ENCODE results near the gene DDR1. TPM values are rescaled to one million over a fixed set of nuclear protein-coding genes. Genes with fewer than 3 reads are reported as not detected.
"Not testable (repeated sequence)": the region's sequence is repeated elsewhere in the genome, so short reads cannot be mapped to it uniquely, and the experiment has no call there.

The DDR1 gene
- total RNA-seq, 4 donors from 2014 or later, result 2.1 to 74.1 (median 30.3) TPM

DNA sequence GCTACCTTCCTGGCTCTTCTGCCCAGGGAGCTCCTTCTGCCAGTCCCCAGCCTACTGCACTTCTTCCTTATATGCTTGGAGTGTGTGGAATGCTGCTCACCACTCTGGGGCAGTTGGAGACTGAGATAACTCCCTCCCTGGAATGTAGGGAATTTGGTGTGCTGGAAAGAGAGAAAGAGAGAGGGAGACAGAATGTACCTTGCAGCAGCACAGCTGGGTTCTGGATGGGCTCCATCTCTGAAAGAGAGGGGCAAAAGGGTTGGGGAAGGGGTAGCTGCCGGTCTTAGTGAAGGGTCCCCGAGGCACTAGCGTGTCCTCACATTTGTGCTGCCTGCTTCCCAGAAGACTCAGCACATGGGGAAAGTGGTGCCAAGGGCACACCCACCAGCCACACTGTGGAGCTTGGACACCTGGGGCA, 40.2 kb upstream of the DDR1 start:
- intact Hi-C loops (cut with DNase I; ENCODE audit: low total_unique reads), result no loop called here
- no peaks in the 10 kb centered on the region for H3K27me3 ChIP-seq
- no peak for DNase-seq
- TF ChIP-seq, protein P1, sequence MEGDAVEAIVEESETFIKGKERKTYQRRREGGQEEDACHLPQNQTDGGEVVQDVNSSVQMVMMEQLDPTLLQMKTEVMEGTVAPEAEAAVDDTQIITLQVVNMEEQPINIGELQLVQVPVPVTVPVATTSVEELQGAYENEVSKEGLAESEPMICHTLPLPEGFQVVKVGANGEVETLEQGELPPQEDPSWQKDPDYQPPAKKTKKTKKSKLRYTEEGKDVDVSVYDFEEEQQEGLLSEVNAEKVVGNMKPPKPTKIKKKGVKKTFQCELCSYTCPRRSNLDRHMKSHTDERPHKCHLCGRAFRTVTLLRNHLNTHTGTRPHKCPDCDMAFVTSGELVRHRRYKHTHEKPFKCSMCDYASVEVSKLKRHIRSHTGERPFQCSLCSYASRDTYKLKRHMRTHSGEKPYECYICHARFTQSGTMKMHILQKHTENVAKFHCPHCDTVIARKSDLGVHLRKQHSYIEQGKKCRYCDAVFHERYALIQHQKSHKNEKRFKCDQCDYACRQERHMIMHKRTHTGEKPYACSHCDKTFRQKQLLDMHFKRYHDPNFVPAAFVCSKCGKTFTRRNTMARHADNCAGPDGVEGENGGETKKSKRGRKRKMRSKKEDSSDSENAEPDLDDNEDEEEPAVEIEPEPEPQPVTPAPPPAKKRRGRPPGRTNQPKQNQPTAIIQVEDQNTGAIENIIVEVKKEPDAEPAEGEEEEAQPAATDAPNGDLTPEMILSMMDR (IDR thresholded peaks at IDR 0.05), result no peak
- no peak for TF ChIP-seq POLR2A (IDR thresholded peaks at IDR 0.05)
- H3K4me1 ChIP-seq, result peaks cover 0 to 9% of the 10 kb centered on the region in 2 donors
- H3K9me3 ChIP-seq, result no peaks in the 10 kb centered on the region
- no peak overlapping the region for H3K27ac ChIP-seq
- H3K4me3 ChIP-seq, result no peak overlapping the region
- H3K36me3 ChIP-seq, result no peaks in the 10 kb centered on the region

DNA sequence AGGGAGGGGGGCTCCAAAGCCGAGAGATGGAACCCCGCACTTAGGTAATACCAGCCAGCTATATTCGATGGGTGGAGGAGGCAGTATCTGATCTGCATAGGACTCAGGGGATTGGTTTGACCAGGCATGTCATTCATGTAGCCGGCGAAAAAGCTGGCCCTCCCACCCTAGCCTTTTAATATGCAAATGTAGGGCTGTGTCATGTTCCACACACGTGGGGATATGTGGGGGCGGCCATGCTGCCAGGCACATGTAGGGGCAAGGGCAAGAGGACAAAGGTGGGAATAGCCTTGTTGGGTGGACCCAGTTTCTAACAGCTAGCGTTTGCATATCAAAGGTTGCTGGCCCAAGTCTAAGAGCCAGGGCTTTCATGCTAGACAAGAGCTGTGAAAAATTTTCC, 39.1 kb upstream of the DDR1 start:
- Histone ChIP-seq H3K36me3 (no peaks in the 10 kb centered on the region), H3K4me1 (peaks cover 0 to 9% of the 10 kb centered on the region in 2 donors), H3K27me3 (no peaks in the 10 kb centered on the region), H3K9me3 (no peaks in the 10 kb centered on the region), H3K27ac (no peak overlapping the region), H3K4me3 (no peak overlapping the region)
- no peak for TF ChIP-seq POLR2A (IDR thresholded peaks at IDR 0.05)
- TF ChIP-seq, protein P1 (IDR thresholded peaks at IDR 0.05), result no peak
- intact Hi-C loops (cut with DNase I; ENCODE audit: low total_unique reads), result no loop called here
- no peak for DNase-seq

DNA sequence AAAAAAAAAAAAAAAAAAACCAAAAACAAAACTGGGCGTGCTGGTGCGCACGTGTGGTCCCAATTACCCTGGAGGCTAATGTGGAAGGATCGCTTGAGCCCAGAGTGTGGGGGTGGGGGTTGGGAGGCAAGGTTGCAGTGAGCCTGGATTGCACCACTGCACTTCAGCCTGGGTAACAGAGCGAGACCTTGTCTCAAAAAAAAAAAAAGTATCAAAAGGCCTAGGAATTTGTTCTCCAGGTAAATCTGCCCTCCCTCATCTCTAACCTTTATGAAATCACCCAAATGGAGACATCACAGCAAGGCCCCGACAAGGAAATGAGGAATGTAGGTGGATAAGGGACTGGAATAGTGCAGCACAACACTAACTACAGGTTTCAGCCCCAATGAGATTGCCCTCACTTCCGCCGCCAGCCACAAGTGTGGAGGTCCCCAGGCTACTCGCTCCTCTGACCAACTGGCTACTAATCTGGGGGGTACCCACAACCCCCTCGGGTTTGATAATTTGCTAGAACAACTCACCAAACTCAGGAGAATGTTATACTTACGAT, 36.8 kb upstream of the DDR1 start:
- H3K4me1 ChIP-seq, result peaks cover 0 to 6% of the 10 kb centered on the region in 2 donors
- H3K9me3 ChIP-seq, result no peaks in the 10 kb centered on the region
- no peaks in the 10 kb centered on the region for H3K36me3 ChIP-seq
- intact Hi-C loops (cut with DNase I; ENCODE audit: low total_unique reads), result no loop called here
- H3K27ac ChIP-seq, result no peak overlapping the region
- no peak for DNase-seq
- no peak for TF ChIP-seq POLR2A (IDR thresholded peaks at IDR 0.05)
- TF ChIP-seq, protein P1 (IDR thresholded peaks at IDR 0.05), result no peak
- H3K4me3 ChIP-seq, result no peak overlapping the region
- no peaks in the 10 kb centered on the region for H3K27me3 ChIP-seq

DNA sequence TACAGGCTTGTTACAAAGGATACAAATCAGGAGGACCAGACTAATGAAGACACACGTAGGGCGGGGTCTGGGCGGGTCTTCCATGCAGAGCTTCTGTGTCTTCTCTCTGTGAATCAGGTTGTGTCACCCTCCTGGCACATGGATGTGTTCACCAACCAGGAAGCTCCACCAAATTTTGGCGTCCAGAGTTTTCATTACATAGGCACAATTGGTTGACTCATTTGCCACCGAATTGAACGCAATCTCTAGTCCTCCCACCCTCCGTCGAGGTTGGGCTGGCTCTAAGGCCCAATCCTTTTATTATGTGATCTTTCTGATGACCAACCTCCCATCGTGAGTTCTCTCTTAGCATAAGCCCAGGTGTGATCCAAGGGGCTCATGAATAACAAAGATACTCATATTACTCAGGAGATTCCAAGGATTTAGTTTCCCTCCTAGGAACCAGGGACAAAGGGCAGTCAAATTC, 36.3 kb upstream of the DDR1 start:
- intact Hi-C loops (cut with DNase I; ENCODE audit: low total_unique reads), result no loop called here
- H3K9me3 ChIP-seq, result no peaks in the 10 kb centered on the region
- H3K4me3 ChIP-seq, result no peak overlapping the region
- H3K27me3 ChIP-seq, result no peaks in the 10 kb centered on the region
- no peak for DNase-seq
- H3K4me1 ChIP-seq, result peaks cover 0 to 6% of the 10 kb centered on the region in 2 donors
- H3K27ac ChIP-seq, result no peak overlapping the region
- no peaks in the 10 kb centered on the region for H3K36me3 ChIP-seq
- TF ChIP-seq, protein P1 (IDR thresholded peaks at IDR 0.05), result no peak
- TF ChIP-seq POLR2A (IDR thresholded peaks at IDR 0.05), result no peak

DNA sequence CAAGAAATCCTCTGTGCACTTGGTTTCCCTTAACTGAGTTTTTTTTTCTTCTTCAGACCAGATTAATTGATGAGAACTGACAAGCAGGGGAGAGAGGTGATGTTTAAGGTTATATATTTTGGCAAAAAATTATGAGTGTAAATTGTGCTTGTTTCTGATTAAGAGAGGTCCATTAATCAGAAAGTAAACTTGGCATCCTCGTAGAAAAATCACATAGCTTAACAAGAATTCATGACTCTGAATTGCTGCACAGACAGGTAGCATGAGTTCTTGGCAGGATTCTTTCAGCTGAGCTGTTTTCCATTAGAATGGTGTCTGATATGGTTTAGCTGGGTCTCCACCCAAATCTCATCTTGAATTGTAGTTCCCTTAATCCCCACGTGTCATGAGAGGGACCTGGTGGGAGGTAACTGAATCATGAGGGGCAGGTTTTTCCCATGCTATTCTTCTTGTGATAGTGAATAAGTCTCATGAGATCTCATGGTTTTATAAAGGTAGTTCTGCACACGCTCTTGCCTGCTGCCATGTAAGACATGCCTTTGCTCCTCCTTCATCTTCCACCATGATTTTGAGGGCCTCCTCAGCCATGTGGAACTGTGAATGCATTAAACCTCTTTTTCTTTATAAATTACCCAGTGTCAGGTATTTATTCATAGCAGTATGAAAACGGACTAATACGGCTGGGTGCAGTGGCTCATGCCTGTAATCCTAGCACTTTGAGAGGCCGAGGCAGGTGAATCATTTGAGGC, 34.2 kb upstream of the DDR1 start:
- Histone ChIP-seq H3K36me3 (no peaks in the 10 kb centered on the region), H3K27ac (no peak overlapping the region), H3K4me3 (no peak overlapping the region), H3K27me3 (no peaks in the 10 kb centered on the region), H3K9me3 (no peaks in the 10 kb centered on the region), H3K4me1 (no peaks in the 10 kb centered on the region)
- intact Hi-C loops (cut with DNase I; ENCODE audit: low total_unique reads), result no loop called here
- DNase-seq, result no peak
- TF ChIP-seq POLR2A (IDR thresholded peaks at IDR 0.05), result no peak
- TF ChIP-seq, protein P1 (IDR thresholded peaks at IDR 0.05), result no peak

DNA sequence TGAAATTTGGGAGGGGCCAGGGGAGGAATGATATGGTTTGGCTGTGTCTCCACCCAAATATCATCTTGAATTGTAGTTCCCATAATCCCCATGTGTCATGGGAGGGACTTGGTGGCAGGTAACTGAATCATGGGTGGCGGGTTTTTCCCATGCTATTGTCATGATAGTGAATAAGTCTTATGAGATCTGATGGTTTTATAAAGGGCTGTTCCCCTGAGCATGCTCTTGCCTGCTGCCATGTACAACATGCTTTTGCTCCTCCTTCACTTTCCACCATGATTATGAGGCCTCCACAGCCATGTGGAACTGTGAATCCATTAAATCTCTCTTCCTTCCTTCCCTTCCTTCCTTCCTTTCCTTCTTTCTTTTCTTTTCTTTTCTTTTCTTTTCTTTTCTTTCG, 31.9 kb upstream of the DDR1 start:
- H3K4me1 ChIP-seq; DNase-seq; intact Hi-C loops (cut with DNase I; ENCODE audit: low total_unique reads); H3K27ac ChIP-seq; H3K9me3 ChIP-seq; H3K4me3 ChIP-seq; H3K36me3 ChIP-seq; H3K27me3 ChIP-seq: not testable (repeated sequence)

Data from uterus (tissue), 4 donors.